ENCODE measurements around the gene ITPKC. TPM values are rescaled to one million over a fixed set of nuclear protein-coding genes. Genes with fewer than 3 reads are reported as not detected.
"Not testable (repeated sequence)": the region's sequence is repeated elsewhere in the genome, so short reads cannot be mapped to it uniquely, and the experiment has no call there.

ITPKC gene
- total RNA-seq, 1 donor from 2014 or later = 4.7 TPM

GRCh38 chr19:40758491-40758890 lies 41.6 kb downstream of the ITPKC start:
- intact Hi-C loops (cut with micrococcal nuclease) = no loop called here

- intact Hi-C loops (cut with micrococcal nuclease) = no loop called here
Measured at GRCh38 chr19:40759352-40759751, 42.4 kb downstream of the ITPKC start.

DNA sequence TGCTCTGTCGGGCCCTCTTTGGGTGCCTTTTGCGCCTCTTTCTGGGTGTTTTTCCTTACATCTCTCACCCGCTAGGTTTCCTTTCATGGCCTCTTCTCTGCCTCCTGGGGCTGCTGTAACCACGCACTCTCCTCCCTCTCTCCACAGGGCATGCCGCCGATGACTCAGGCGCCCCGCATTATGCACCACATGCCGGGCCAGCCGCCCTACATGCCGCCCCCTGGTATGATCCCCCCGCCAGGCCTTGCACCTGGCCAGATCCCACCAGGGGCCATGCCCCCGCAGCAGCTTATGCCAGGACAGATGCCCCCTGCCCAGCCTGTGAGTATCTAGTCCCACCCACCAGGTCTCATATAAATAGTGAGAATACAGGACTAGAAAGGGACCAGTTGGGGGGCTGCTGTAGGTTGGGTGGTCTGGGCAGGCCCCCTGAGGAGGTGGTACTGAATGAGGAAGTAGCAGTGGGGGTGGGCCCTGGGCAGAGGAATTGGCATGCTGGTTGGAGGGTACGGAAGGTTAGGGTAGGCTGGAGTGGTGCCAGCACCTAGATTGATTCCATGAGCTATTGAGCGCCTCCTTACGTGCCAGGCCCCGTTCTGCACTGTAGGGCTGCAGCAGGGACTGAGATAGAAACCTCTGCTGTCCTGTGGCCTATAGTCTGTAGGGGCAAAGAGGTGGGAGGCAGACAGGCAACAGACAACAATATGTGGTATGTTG lies 46.0 kb downstream of the ITPKC start:
- intact Hi-C loops (cut with micrococcal nuclease) = no loop called here

- intact Hi-C loops (cut with micrococcal nuclease) = no loop called here
Measured at GRCh38 chr19:40763526-40763925, 46.6 kb downstream of the ITPKC start.

GRCh38 chr19:40763963-40764362 lies 47.1 kb downstream of the ITPKC start:
- intact Hi-C loops (cut with micrococcal nuclease) = no loop called here

DNA sequence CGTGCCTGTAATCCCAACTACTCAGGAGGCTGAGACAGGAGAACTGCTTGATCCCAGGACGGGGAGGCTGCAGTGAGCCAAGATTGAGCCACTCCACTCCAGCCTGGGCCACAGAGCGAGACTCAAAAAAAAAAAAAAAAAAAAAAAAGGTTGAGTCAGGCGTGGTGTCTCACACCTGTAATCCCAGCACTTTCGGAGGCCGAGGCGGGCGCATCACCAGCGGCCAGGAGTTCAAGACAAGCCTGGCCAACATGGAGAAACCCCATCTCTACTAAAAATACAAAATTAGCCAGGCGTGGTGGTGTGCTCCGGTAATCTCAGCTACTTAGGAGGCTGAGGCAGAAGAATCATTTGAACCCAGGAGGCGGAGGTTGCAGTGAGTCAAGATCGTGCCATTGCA lies 49.5 kb downstream of the ITPKC start:
- intact Hi-C loops (cut with micrococcal nuclease) = not testable (repeated sequence)

GRCh38 chr19:40768869-40769268 lies 52.0 kb downstream of the ITPKC start:
- intact Hi-C loops (cut with micrococcal nuclease) = no loop called here

GRCh38 chr19:40771101-40771862 lies 54.4 kb downstream of the ITPKC start:
- intact Hi-C loops (cut with micrococcal nuclease) = loop anchor here (10.0 kb wide), 2 partner anchors 326 to 494 kb away; partner anchors contain the start of genes HNRNPUL1 and SERTAD3

GRCh38 chr19:40774916-40775631 lies 58.2 kb downstream of the ITPKC start, which contains the start of gene MIA:
Gene MIA (plus strand): TSS chr19:40775521. CDS start chr19:40775543, 22 bp downstream.
- intact Hi-C loops (cut with micrococcal nuclease) = loop anchor here (10.0 kb wide), 2 partner anchors 330 to 490 kb away; partner anchors contain the start of genes HNRNPUL1 and SERTAD3

DNA sequence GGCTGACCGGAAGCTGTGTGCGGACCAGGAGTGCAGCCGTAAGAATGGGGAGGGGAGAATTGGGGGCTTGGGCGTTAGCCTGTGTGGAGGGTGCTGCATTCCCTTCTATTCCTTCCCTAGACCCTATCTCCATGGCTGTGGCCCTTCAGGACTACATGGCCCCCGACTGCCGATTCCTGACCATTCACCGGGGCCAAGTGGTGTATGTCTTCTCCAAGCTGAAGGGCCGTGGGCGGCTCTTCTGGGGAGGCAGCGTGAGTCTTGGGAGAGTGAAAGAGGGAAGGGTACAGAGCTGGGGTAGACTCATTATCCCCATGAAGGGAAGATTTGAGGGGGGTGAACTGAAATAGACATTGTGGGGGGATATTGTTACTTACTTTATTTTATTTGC lies 58.7 kb downstream of the ITPKC start:
- intact Hi-C loops (cut with micrococcal nuclease) = loop anchor here (10.0 kb wide), 2 partner anchors 331 to 489 kb away; partner anchors contain the start of genes HNRNPUL1 and SERTAD3

DNA sequence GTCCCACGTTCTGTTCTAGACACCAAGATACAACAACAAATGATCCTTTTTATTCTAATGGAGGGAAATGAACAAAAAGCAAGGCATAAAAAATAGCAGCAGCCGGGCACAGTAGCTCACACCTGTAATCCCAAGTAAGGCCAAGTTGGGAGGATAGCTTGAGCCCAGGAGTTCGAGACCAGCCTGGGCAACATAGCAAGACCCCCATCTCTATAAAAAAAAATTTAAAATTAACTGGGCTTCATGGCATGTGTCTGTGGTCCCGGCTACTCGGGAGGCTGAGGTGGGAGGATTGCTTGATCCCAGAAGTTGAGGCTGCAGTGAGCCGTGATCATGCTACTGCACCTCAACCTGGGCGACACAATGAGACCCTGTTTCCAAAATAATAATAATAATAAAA lies 59.5 kb downstream of the ITPKC start:
- intact Hi-C loops (cut with micrococcal nuclease) = loop anchor here (10.0 kb wide), 2 partner anchors 332 to 488 kb away; partner anchors contain the start of genes HNRNPUL1 and SERTAD3

GRCh38 chr19:40776932-40777644 lies 60.2 kb downstream of the ITPKC start:
- intact Hi-C loops (cut with micrococcal nuclease) = loop anchor here (1.0 to 10.0 kb wide), 3 partner anchors 26 to 488 kb away; partner anchors contain the start of genes HNRNPUL1, SERTAD3 and SNRPA

DNA sequence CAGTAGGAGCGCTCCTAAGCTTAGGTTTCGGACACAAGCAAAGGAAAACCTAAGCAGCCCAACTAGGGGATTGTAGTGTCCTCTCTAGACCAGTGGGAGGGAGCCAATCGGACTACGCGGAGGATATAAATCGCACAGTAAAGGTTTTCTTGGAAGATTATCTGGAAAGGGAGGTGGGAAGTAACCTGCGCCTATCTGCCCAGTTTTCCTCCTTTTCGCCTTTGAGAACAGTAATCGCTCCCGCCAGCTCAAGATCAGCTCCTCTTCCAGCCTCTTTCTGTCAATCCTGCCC lies 60.7 kb downstream of the ITPKC start:
- intact Hi-C loops (cut with micrococcal nuclease) = loop anchor here (1.0 to 10.0 kb wide), 3 partner anchors 26 to 487 kb away; partner anchors contain the start of genes HNRNPUL1, SERTAD3 and SNRPA

- intact Hi-C loops (cut with micrococcal nuclease) = loop anchor here (1.0 to 10.0 kb wide), 8 partner anchors 20 to 487 kb away; partner anchors contain the start of genes COQ8B, HNRNPUL1, NUMBL and SERTAD3
Measured at GRCh38 chr19:40777937-40778705, 61.2 kb downstream of the ITPKC start, which contains the start of gene RAB4B. Gene RAB4B (plus strand): TSS chr19:40778247. CDS start chr19:40778376, 129 bp downstream.

DNA sequence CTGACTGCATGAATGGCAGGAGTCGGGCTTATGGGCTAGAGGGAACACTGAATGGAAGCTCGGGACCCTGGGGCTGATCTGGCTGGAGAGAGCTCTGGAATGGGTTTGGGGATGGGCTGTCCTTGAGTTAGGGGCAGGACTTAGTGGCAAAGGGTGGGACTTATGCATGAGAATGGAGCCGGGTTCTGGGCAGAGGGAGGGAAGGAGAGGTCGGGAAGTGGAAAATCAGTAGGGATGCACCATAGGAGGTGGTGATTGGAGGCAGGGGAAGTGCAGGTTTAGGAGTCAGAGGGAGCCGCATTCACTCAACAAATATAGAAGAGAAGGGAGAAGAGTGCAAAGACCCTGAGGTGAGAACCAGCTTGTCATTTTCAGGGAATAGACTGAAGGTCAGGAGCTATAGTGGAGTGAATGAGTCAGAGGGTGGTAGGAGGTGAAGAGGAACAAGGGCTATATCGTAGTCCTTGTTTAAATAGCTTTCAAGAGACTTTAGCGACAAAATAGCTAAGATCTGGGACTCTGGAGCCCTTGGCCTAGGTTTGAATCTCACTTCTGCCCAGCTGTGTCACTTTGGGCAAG lies 61.9 kb downstream of the ITPKC start:
- intact Hi-C loops (cut with micrococcal nuclease) = loop anchor here (1.0 to 10.0 kb wide), 7 partner anchors 20 to 486 kb away; partner anchors contain the start of genes COQ8B, HNRNPUL1, NUMBL and SERTAD3

DNA sequence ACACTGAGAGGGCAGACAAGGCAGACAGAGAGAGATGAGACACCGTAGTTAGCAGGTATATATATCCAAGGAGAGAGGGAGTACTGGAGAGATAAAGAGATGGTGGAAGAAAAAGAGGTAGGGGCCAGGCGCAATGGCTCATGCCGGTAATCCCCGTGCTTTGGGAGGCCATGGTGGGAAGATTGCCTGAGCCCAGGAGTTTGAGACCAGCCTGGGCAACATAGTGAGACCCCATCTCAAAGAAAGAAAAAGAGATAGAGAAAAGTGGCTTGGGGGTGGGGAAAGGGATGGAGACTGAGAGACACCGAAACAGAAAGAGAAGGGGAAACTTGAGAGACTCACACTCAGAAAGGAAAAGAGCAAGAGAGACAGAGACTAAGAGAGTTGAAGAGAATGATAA lies 63.7 kb downstream of the ITPKC start:
- intact Hi-C loops (cut with micrococcal nuclease) = no loop called here

GRCh38 chr19:40781140-40781539 lies 64.2 kb downstream of the ITPKC start:
- intact Hi-C loops (cut with micrococcal nuclease) = no loop called here

DNA sequence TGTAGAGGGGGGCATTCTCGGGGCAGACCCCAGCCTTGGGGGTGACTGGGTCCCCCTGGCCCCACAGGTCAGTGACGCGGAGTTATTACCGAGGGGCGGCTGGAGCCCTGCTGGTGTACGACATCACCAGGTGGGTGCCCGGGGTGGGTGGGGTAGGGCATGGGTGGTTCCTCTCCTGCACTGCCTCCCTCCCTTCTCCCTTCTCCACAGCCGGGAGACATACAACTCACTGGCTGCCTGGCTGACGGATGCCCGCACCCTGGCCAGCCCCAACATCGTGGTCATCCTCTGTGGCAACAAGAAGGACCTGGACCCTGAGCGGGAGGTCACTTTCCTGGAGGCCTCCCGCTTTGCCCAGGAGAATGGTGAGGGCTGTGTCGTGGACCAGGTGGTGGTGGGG lies 66.8 kb downstream of the ITPKC start:
- intact Hi-C loops (cut with micrococcal nuclease) = no loop called here

GRCh38 chr19:40784146-40784545 lies 67.2 kb downstream of the ITPKC start:
- intact Hi-C loops (cut with micrococcal nuclease) = not testable (repeated sequence)
